ENCODE data around the gene INAFM2.

Gene INAFM2

DNA sequence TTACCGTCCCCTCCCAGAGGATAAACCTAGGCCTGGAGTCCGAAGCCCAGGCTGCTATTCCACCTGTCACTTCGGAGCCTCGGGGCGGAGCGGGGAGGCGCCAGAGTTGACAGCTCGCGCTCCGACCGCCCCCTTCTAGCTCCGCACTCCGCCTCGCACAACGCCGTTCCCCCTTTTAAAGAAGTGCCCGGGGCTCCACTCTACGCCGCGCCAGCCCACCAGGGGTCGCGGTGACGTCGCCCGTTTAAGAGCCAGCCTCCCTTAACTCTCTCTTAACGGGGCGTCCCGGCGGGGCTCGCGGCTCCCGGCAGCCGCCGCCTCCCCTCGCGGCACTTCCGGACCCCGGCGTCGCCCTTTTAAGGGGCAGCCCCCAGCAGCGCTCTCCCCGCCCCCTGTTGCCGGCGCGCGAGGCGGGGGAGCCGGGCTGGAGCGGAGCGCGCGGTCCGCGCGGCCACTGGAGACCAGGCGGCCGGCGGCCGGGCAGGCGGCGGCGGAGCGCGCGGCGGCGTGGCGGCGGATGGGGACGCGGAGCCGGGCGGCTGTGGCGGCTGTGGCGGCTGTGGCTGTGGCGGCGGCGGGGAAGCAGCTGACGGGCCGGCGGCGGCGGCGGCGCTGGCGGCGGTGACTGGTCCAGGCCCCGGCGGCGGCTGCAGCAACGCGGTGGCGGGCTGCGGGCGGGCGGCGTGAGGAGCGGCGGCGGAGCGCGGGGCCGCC is at the start of gene INAFM2 (continued):
- TF ChIP-seq HOXC10 (CRISPR knock-in tag; IDR thresholded peaks at IDR 0.05) (no peak), ZNF677 (tag by site-specific recombination; IDR thresholded peaks at IDR 0.05) (no peak), SCRT2 (tag by site-specific recombination; IDR thresholded peaks at IDR 0.05) (peak; percentile 80), HOXD13 (CRISPR knock-in tag; IDR thresholded peaks at IDR 0.05; ENCODE audit: borderline replicate concordance) (no peak), ZNF239 (tag by site-specific recombination; IDR thresholded peaks at IDR 0.05) (no peak), ZNF302 (tag by site-specific recombination; IDR thresholded peaks at IDR 0.05; ENCODE audit: low read depth) (no peak), GLIS1 (tag by site-specific recombination; IDR thresholded peaks at IDR 0.05) (peak; percentile 91), ZFP41 (tag by site-specific recombination; IDR thresholded peaks at IDR 0.05; ENCODE audit: borderline replicate concordance) (no peak), ZNF157 (tag by site-specific recombination; IDR thresholded peaks at IDR 0.05) (no peak), ZBTB10 (tag by site-specific recombination; IDR thresholded peaks at IDR 0.05) (peak; percentile 65), MYNN (tag by site-specific recombination; IDR thresholded peaks at IDR 0.05; ENCODE audit: borderline replicate concordance) (no peak), SP3 (tag by site-specific recombination; IDR thresholded peaks at IDR 0.05) (peak; percentile 74), ZNF768 (tag by site-specific recombination; IDR thresholded peaks at IDR 0.05) (no peak), GLI2 (tag by site-specific recombination; IDR thresholded peaks at IDR 0.05; ENCODE audit: borderline replicate concordance, low read depth) (no peak), ZNF394 (tag by site-specific recombination; IDR thresholded peaks at IDR 0.05; ENCODE audit: borderline replicate concordance) (no peak), ZNF623 (tag by site-specific recombination; IDR thresholded peaks at IDR 0.05) (no peak), ZNF174 (tag by site-specific recombination; IDR thresholded peaks at IDR 0.05) (no peak), ZNF354C (tag by site-specific recombination; IDR thresholded peaks at IDR 0.05; ENCODE audit: borderline replicate concordance, low read depth) (no peak), ZNF423 (tag by site-specific recombination; IDR thresholded peaks at IDR 0.05) (peak; percentile 59; the same call in 1 of the 2 replicates), OSR2 (tag by site-specific recombination; IDR thresholded peaks at IDR 0.05) (0 out of 2 replicates have a peak, but pooled peaks have one; percentile 10), ZNF701 (tag by site-specific recombination; IDR thresholded peaks at IDR 0.05) (no peak), ZNF114 (tag by site-specific recombination; IDR thresholded peaks at IDR 0.05) (no peak), ZNF416 (tag by site-specific recombination; IDR thresholded peaks at IDR 0.05) (no peak), ZNF148 (tag by site-specific recombination; IDR thresholded peaks at IDR 0.05; ENCODE audit: borderline replicate concordance) (no peak), ZNF571 (tag by site-specific recombination; IDR thresholded peaks at IDR 0.05) (no peak), ZNF654 (tag by site-specific recombination; IDR thresholded peaks at IDR 0.05; ENCODE audit: low read depth) (no peak), ZNF473 (tag by site-specific recombination; IDR thresholded peaks at IDR 0.05) (no peak), ZNF426 (tag by site-specific recombination; IDR thresholded peaks at IDR 0.05) (no peak), KLF17 (tag by site-specific recombination; IDR thresholded peaks at IDR 0.05) (peak; percentile 55; the same call in 1 of the 2 replicates), ZBTB1 (tag by site-specific recombination; IDR thresholded peaks at IDR 0.05) (no peak)
- TF ChIP-seq, protein P1, sequence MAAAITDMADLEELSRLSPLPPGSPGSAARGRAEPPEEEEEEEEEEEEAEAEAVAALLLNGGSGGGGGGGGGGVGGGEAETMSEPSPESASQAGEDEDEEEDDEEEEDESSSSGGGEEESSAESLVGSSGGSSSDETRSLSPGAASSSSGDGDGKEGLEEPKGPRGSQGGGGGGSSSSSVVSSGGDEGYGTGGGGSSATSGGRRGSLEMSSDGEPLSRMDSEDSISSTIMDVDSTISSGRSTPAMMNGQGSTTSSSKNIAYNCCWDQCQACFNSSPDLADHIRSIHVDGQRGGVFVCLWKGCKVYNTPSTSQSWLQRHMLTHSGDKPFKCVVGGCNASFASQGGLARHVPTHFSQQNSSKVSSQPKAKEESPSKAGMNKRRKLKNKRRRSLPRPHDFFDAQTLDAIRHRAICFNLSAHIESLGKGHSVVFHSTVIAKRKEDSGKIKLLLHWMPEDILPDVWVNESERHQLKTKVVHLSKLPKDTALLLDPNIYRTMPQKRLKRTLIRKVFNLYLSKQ (tag by site-specific recombination; IDR thresholded peaks at IDR 0.05; ENCODE audit: borderline replicate concordance) = no peak
- TF ChIP-seq, protein P2, sequence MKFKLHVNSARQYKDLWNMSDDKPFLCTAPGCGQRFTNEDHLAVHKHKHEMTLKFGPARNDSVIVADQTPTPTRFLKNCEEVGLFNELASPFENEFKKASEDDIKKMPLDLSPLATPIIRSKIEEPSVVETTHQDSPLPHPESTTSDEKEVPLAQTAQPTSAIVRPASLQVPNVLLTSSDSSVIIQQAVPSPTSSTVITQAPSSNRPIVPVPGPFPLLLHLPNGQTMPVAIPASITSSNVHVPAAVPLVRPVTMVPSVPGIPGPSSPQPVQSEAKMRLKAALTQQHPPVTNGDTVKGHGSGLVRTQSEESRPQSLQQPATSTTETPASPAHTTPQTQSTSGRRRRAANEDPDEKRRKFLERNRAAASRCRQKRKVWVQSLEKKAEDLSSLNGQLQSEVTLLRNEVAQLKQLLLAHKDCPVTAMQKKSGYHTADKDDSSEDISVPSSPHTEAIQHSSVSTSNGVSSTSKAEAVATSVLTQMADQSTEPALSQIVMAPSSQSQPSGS (tag by site-specific recombination; IDR thresholded peaks at IDR 0.05; ENCODE audit: low read depth) = 0 out of 2 replicates have a peak, but pooled peaks have one; percentile 37
